SK-N-SH (cell line): ENCODE data around the gene LIN7C. TPM values are rescaled to one million over a fixed set of nuclear protein-coding genes. Genes with fewer than 3 reads are reported as not detected.

Experiments
- CTCF ChIA-PET: fragments of 300-600, 350-600 bp; formaldehyde crosslinking; extraction: SDS; loops from one replicate; lab custom pipeline; 2021; lab: Yijun Ruan, JAX
- POLR2A ChIA-PET: fragments of 350-600 bp; sonication (Branson Sonifier 250); formaldehyde crosslinking; extraction: SDS; loops from one replicate; lab custom pipeline; 2020; ENCODE audit warnings: antibody characterized with exemption, inconsistent platforms; lab: Yijun Ruan, JAX
- DNase-seq: peaks from one replicate; pipeline ENCODE4 v3.0.0; 2012
- H2AFZ ChIP-seq: fragments of 200-600 bp; sonication (generic); 2 replicates; pipeline ENCODE4 v1.8.1; 2016; ENCODE audit warnings: antibody characterized with exemption, mild to moderate bottlenecking, low read depth
- H3F3A ChIP-seq: fragments of 200-600 bp; sonication (generic); replicated peaks from 2 replicates; pipeline ENCODE3; 2016; ENCODE audit warnings: antibody characterized with exemption, mild to moderate bottlenecking; ENCODE audit not compliant: insufficient read depth
- H3K27ac ChIP-seq, 2 experiments: fragments of 200-500 bp in 1 of 2; fragments of 200-600 bp in 1 of 2; sonication (Bioruptor generic) in 1 of 2; sonication (generic), shearing (Covaris generic) in 1 of 2; 2 replicates each; pipeline versions ENCODE4 v1.5.1 to v1.6.1; 2014 to 2016; ENCODE audit warnings: low read depth in 2 of 2, inconsistent platforms in 1 of 2, low read length in 1 of 2, mild to moderate bottlenecking in 1 of 2, mixed read lengths in 1 of 2
- H3K27me3 ChIP-seq: fragments of 200-600 bp; sonication (generic), shearing (Covaris generic); 2 replicates; pipeline ENCODE4 v1.6.1; 2016; ENCODE audit warnings: mixed run types; ENCODE audit not compliant: insufficient read depth
- H3K36me3 ChIP-seq, 2 experiments: fragments of 200-500 bp in 1 of 2; fragments of 200-600 bp in 1 of 2; sonication (Bioruptor generic) in 1 of 2; sonication (generic) in 1 of 2; replicated peaks in 1 of 2; 2 replicates each; pipeline versions ENCODE3 to v1.5.1; 2014 to 2016; ENCODE audit warnings: low read length in 1 of 2, mild to moderate bottlenecking in 1 of 2; ENCODE audit not compliant: insufficient read depth in 2 of 2, control insufficient read depth in 1 of 2
- H3K4me1 ChIP-seq, 2 experiments: fragments of 200-500 bp in 1 of 2; fragments of 200-600 bp in 1 of 2; sonication (Bioruptor generic) in 1 of 2; sonication (generic), shearing (Covaris generic) in 1 of 2; 2 replicates each; pipeline versions ENCODE4 v1.5.1 to v1.6.1; 2014 to 2016; ENCODE audit warnings: low read depth in 1 of 2, low read length in 1 of 2, mixed run types in 1 of 2; ENCODE audit not compliant: insufficient read depth in 2 of 2, control insufficient read depth in 1 of 2
- H3K4me2 ChIP-seq: fragments of 200-600 bp; sonication (generic), shearing (Covaris generic); 2 replicates; pipeline ENCODE4 v1.6.1; 2017; ENCODE audit warnings: mixed run types
- H3K4me3 ChIP-seq, 2 experiments: fragments of 200-500 bp in 1 of 2; fragments of 200-600 bp in 1 of 2; sonication (Bioruptor generic) in 1 of 2; sonication (generic), shearing (Covaris generic) in 1 of 2; 2 replicates each; pipeline versions ENCODE4 v1.5.1 to v1.8.1; 2014 to 2016; ENCODE audit warnings: low read depth in 2 of 2, inconsistent platforms in 1 of 2, low read length in 1 of 2, mild to moderate bottlenecking in 1 of 2, mixed read lengths in 1 of 2, moderate library complexity in 1 of 2
- H3K79me2 ChIP-seq: fragments of 200-600 bp; sonication (generic); 2 replicates; pipeline ENCODE4 v1.8.1; 2017; ENCODE audit warnings: mild to moderate bottlenecking; ENCODE audit not compliant: insufficient read depth
- H3K9ac ChIP-seq: fragments of 200-600 bp; sonication (generic); 2 replicates; pipeline ENCODE4 v1.6.1; 2017; ENCODE audit warnings: mixed run types
- H3K9me2 ChIP-seq: fragments of 200-600 bp; sonication (generic); 2 replicates; pipeline ENCODE4 v1.6.1; 2017; ENCODE audit warnings: mixed run types
- H3K9me3 ChIP-seq: fragments of 200-600 bp; sonication (generic); 2 replicates; pipeline ENCODE4 v1.6.1; 2017; ENCODE audit warnings: mixed run types, mild to moderate bottlenecking, moderate library complexity
- H4K20me1 ChIP-seq: fragments of 200-600 bp; sonication (generic); 2 replicates; pipeline ENCODE4 v1.6.1; 2017; ENCODE audit warnings: mild to moderate bottlenecking, mixed run types; ENCODE audit not compliant: insufficient read depth
- CHD2 ChIP-seq: fragments of 150-350 bp; IDR thresholded peaks from 2 replicates; pipeline ENCODE4 v1.6.1; 2018; ENCODE audit warnings: low read length; ENCODE audit not compliant: partially characterized antibody
- EZH2phosphoT487 ChIP-seq: fragments of 200-600 bp; sonication (generic); IDR thresholded peaks from 2 replicates; pipeline ENCODE4 v1.6.1; 2017; ENCODE audit warnings: low read depth, mixed run types, mild to moderate bottlenecking, antibody characterized with exemption, moderate library complexity, borderline replicate concordance
- FOSL2 ChIP-seq: IDR thresholded peaks from 2 replicates; pipeline ENCODE4 v1.4.0; 2012; ENCODE audit warnings: low read depth, mild to moderate bottlenecking, moderate library complexity, borderline replicate concordance
- FOXM1 ChIP-seq: IDR thresholded peaks from 2 replicates; pipeline ENCODE4 v1.4.0; 2012; ENCODE audit warnings: low read depth, mild to moderate bottlenecking
- GABPA ChIP-seq: IDR thresholded peaks from 2 replicates; pipeline ENCODE4 v1.4.0; 2012; ENCODE audit warnings: low read depth, mild to moderate bottlenecking
- JUND ChIP-seq: IDR thresholded peaks from 2 replicates; pipeline ENCODE4 v1.4.0; 2012
- MEF2A ChIP-seq: IDR thresholded peaks from 2 replicates; pipeline ENCODE4 v1.4.0; 2012; ENCODE audit warnings: low read depth, borderline replicate concordance
- NFIC ChIP-seq: IDR thresholded peaks from 2 replicates; pipeline ENCODE4 v1.4.0; 2012; ENCODE audit warnings: borderline replicate concordance
- NRF1 ChIP-seq: IDR thresholded peaks from 2 replicates; pipeline ENCODE4 v1.6.1; 2012; ENCODE audit warnings: low read depth, mild to moderate bottlenecking, low read length
- PBX3 ChIP-seq: IDR thresholded peaks from 2 replicates; pipeline ENCODE4; 2012
- POLR2AphosphoS5 ChIP-seq: IDR thresholded peaks from 2 replicates; pipeline ENCODE4 v1.6.1; 2012; ENCODE audit warnings: low read depth, low read length
- RAD21 ChIP-seq: IDR thresholded peaks from 2 replicates; pipeline ENCODE4 v1.6.1; 2012; ENCODE audit warnings: mild to moderate bottlenecking, low read length
- RCOR1 ChIP-seq: fragments of 150-350 bp; IDR thresholded peaks from 2 replicates; pipeline ENCODE4 v1.6.1; 2017; ENCODE audit warnings: antibody characterized with exemption, low read length
- RXRA ChIP-seq: IDR thresholded peaks from 2 replicates; pipeline ENCODE4 v1.4.0; 2012; ENCODE audit warnings: low read depth, mild to moderate bottlenecking, borderline replicate concordance
- SIN3A ChIP-seq: IDR thresholded peaks from 2 replicates; pipeline ENCODE4 v1.6.1; 2012; ENCODE audit warnings: low read depth, mild to moderate bottlenecking, low read length, moderate library complexity, borderline replicate concordance
- SMC3 ChIP-seq: IDR thresholded peaks from 2 replicates; pipeline ENCODE4 v1.6.1; 2012; ENCODE audit warnings: low read depth, low read length, improper control_type of control experiment
- TAF1 ChIP-seq: IDR thresholded peaks from 2 replicates; pipeline ENCODE4 v1.6.1; 2012; ENCODE audit warnings: low read depth, mild to moderate bottlenecking, low read length, moderate library complexity, borderline replicate concordance
- USF1 ChIP-seq: IDR thresholded peaks from 2 replicates; pipeline ENCODE4 v1.4.0; 2012; ENCODE audit warnings: low read depth, borderline replicate concordance
- USF2 ChIP-seq: fragments of 150-350 bp; IDR thresholded peaks from 2 replicates; pipeline ENCODE4 v1.6.1; 2017; ENCODE audit warnings: antibody characterized with exemption, low read length, low read depth, borderline replicate concordance
- YY1 ChIP-seq: IDR thresholded peaks from 2 replicates; pipeline ENCODE4 v1.4.0; 2012; ENCODE audit warnings: low read depth, mild to moderate bottlenecking
- WGBS: methylation state at CpG from one replicate; pipeline ENCODE4 v1.1.6; 2017; ENCODE audit warnings: low lambda C conversion rate; 5-methylcytosine and 5-hydroxymethylcytosine counted together
- polyA plus RNA-seq, 3 experiments: library from polyadenylated mRNA; depleted of rRNA; stranded (reverse); fragments of >200 nt; gene quantifications; 2 replicates each; pipeline ENCODE4 v1.2.3, GENCODE V29; 2012
- TF ChIP-seq, protein P1 (sequence below): fragments of 150-350 bp; IDR thresholded peaks from 2 replicates; pipeline ENCODE4 v1.6.1; 2016; ENCODE audit warnings: mild to moderate bottlenecking, low read depth, low read length

Gene LIN7C
- polyA plus RNA-seq, 1 of the 3 experiments (the other 2 are of a cell fraction): 7.3 TPM

- Histone ChIP-seq H3K4me3 (no peak overlapping the region), H3K27me3 (no peaks in the 10 kb centered on the region), H3K4me2 (peak overlapping the region; percentile 66; the same call in 1 of the 2 replicates), H3K9me3 (no peaks in the 10 kb centered on the region), H3K79me2 (peaks cover 20% of the 10 kb centered on the region), H3F3A (peaks cover 15% of the 10 kb centered on the region), H4K20me1 (no peaks in the 10 kb centered on the region), H3K36me3 (no peaks in the 10 kb centered on the region), H3K27ac (peak overlapping the region; percentile 73 to 89), H3K9me2 (no peaks in the 10 kb centered on the region), H3K4me1 (peaks cover 2 to 47% of the 10 kb centered on the region in 2 experiments; a peak in 3 of 4 replicates), H2AFZ (no peak overlapping the region; the same call in 1 of the 2 replicates), H3K9ac (peak overlapping the region; percentile 54; the same call in 1 of the 2 replicates)
- WGBS: 74% methylated on average over 4 of the region's 4 CpGs
- DNase-seq: no peak
- POLR2A ChIA-PET: no interaction called here
- CTCF ChIA-PET: interaction anchor here (0.6 to 2.0 kb wide), 2 partner anchors 30 kb away, joined by 4 to 8 read pairs; no protein-coding TSS in a partner anchor
- TF ChIP-seq PBX3 (no peak), POLR2AphosphoS5 (no peak), SMC3 (no peak), YY1 (no peak), NFIC (no peak), FOSL2 (no peak), USF2 (no peak), RXRA (no peak), TAF1 (no peak), GABPA (no peak), NRF1 (no peak), RAD21 (no peak), CHD2 (no peak), RCOR1 (no peak), MEF2A (no peak), FOXM1 (no peak)
Measured at GRCh38 chr11:27455667-27456066, 50.9 kb downstream of the LIN7C start.

DNA sequence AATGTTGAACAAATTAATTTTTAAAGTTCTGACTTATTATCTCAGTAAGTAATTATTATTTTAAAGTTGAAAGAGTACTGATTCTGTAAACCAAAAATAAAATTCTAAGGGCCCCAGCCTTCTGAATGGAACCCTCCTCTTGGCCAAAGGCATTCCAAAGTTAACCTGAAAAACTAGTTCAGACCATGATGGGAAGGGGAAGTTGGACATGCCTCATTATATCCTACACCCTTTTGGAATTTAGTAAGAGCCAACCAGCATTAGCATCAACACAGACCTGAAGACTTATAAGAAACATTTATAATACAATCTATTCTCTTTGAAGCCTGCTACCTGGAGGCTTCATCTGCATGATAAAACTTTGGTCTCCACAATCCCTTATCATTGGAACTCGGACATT lies 52.9 kb downstream of the LIN7C start:
- TF ChIP-seq JUND (no peak), EZH2phosphoT487 (no peak), SMC3 (no peak), GABPA (no peak), TAF1 (no peak), FOXM1 (no peak), SIN3A (no peak), CHD2 (no peak), USF1 (no peak)
- TF ChIP-seq, protein P1, sequence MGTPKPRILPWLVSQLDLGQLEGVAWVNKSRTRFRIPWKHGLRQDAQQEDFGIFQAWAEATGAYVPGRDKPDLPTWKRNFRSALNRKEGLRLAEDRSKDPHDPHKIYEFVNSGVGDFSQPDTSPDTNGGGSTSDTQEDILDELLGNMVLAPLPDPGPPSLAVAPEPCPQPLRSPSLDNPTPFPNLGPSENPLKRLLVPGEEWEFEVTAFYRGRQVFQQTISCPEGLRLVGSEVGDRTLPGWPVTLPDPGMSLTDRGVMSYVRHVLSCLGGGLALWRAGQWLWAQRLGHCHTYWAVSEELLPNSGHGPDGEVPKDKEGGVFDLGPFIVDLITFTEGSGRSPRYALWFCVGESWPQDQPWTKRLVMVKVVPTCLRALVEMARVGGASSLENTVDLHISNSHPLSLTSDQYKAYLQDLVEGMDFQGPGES: no peak
- H3K9me3 ChIP-seq: no peaks in the 10 kb centered on the region
- no peaks in the 10 kb centered on the region for H3K9me2 ChIP-seq
- H3K4me2 ChIP-seq: no peak overlapping the region
- no peak overlapping the region for H3K4me3 ChIP-seq
- CTCF ChIA-PET: no interaction called here
- POLR2A ChIA-PET: no interaction called here
- H4K20me1 ChIP-seq: no peaks in the 10 kb centered on the region
- 88% methylated on average over 1 of the region's 1 CpG for WGBS
- H3F3A ChIP-seq: peaks cover 15% of the 10 kb centered on the region
- H3K79me2 ChIP-seq: peaks cover 14% of the 10 kb centered on the region
- peaks cover 2 to 38% of the 10 kb centered on the region in 2 experiments; a peak in 3 of 4 replicates for H3K4me1 ChIP-seq
- no peaks in the 10 kb centered on the region for H3K27me3 ChIP-seq
- no peak overlapping the region for H2AFZ ChIP-seq
- no peak for DNase-seq
- no peaks in the 10 kb centered on the region for H3K36me3 ChIP-seq
- no peak overlapping the region for H3K9ac ChIP-seq
- H3K27ac ChIP-seq: no peak overlapping the region
